Measurements from ENCODE around the gene CORO1C. TPM values are rescaled to one million over a fixed set of nuclear protein-coding genes. Genes with fewer than 3 reads are reported as not detected.
"Not testable (repeated sequence)": the region's sequence is repeated elsewhere in the genome, so short reads cannot be mapped to it uniquely, and the experiment has no call there.

Gene CORO1C
- total and polyA plus RNA-seq, 2 experiments from 2014 or later = 170 to 403 TPM

DNA sequence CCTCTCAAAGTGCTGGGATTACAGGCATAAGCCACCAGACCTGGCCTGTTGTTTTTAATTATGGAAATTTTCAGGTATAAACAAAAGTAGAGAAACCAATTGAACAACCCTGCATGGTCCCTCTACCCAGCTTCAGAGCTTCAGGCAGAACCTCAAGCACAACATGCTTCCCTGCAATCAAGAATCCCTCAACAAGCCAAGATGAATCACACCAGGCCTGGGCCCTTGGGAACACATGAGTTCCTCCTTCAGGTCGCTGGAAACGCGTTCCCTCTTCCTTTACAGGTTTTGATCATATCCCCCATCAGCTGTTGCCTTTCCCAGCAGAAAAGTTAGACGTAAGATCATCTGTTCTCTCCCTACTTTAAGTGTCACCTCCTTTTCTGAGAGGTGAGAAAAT is 20.5 kb upstream of the CORO1C start:
- H3K79me2 ChIP-seq (ENCODE audit: insufficient read depth) = no peaks in the 10 kb centered on the region
- no peaks in the 10 kb centered on the region for H4K20me1 ChIP-seq (ENCODE audit: insufficient read depth)
- WGBS, 2 experiments (ENCODE audit: low coverage in 1 of 2, low lambda C conversion rate in 2 of 2, missing lambda C conversion rate in 2 of 2) = 26 to 29% methylated on average over 4 of the region's 4 CpGs
- H3K4me1 ChIP-seq (ENCODE audit: insufficient read depth) = peaks cover 19% of the 10 kb centered on the region
- H3K9ac ChIP-seq = no peak overlapping the region
- in situ Hi-C loops (cut with MboI) = no loop called here
- no peak overlapping the region for H3K4me2 ChIP-seq (ENCODE audit: unreplicated experiment)
- no peaks in the 10 kb centered on the region for H3K9me2 ChIP-seq (ENCODE audit: insufficient read depth)
- no peak overlapping the region for H2AFZ ChIP-seq
- no peaks in the 10 kb centered on the region for H3K9me3 ChIP-seq (ENCODE audit: low read depth)
- no peak overlapping the region for H3K27ac ChIP-seq
- H3K4me3 ChIP-seq = no peak overlapping the region
- no peaks in the 10 kb centered on the region for H3K27me3 ChIP-seq (replicated peaks; ENCODE audit: insufficient read depth)
- H3K36me3 ChIP-seq (ENCODE audit: low read depth) = no peaks in the 10 kb centered on the region
- TF ChIP-seq EZH2 (IDR thresholded peaks at IDR 0.05; ENCODE audit: insufficient read depth, poor library complexity, severe bottlenecking) (no peak), EZH2phosphoT487 (IDR thresholded peaks at IDR 0.05; ENCODE audit: insufficient read depth, low read depth) (no peak)
- peak; percentile 63 for DNase-seq
- peaks cover 21% of the 10 kb centered on the region for H3F3A ChIP-seq (ENCODE audit: insufficient read depth)

GRCh38 chr12:108751003-108751402 is 19.7 kb upstream of the CORO1C start:
- H3K4me1 ChIP-seq (ENCODE audit: insufficient read depth) = peaks cover 19% of the 10 kb centered on the region
- H3K9ac ChIP-seq; H2AFZ ChIP-seq; H3K27me3 ChIP-seq (replicated peaks; ENCODE audit: insufficient read depth); H3K4me3 ChIP-seq; H4K20me1 ChIP-seq (ENCODE audit: insufficient read depth); in situ Hi-C loops (cut with MboI); H3K79me2 ChIP-seq (ENCODE audit: insufficient read depth); H3K4me2 ChIP-seq (ENCODE audit: unreplicated experiment); H3K36me3 ChIP-seq (ENCODE audit: low read depth); H3K9me3 ChIP-seq (ENCODE audit: low read depth); DNase-seq; H3K9me2 ChIP-seq (ENCODE audit: insufficient read depth): not testable (repeated sequence)
- 0 out of 2 replicates have a peak overlapping the region, but pooled peaks have one; percentile 12 for H3K27ac ChIP-seq
- peaks cover 21% of the 10 kb centered on the region for H3F3A ChIP-seq (ENCODE audit: insufficient read depth)
- 61 to 62% methylated on average over 4 of the region's 4 CpGs for WGBS, 2 experiments (ENCODE audit: low coverage in 1 of 2, low lambda C conversion rate in 2 of 2, missing lambda C conversion rate in 2 of 2)

DNA sequence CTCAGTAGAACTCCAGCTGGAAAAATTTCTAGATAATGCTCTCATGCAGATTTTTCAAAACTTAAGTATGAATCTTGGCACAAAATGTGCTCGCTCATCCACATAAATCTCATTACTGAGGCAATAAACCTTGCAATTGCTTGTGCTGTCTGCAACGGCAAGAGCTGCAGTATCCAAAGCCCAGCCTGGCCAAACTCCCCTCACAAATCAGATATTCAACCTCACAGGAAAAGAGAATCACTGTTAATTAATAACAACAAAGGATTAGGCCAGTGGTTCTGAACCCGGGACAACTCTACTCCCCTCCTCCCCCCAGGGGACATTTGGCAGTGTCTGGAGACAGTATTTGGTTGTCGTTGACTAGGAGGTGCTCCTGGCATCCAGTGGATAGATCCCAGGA is 19.2 kb upstream of the CORO1C start:
- Histone ChIP-seq H3K4me2 (ENCODE audit: unreplicated experiment) (peak overlapping the region; percentile 70), H3K27me3 (replicated peaks; ENCODE audit: insufficient read depth) (no peaks in the 10 kb centered on the region), H2AFZ (peak overlapping the region; percentile 22; the same call in 1 of the 2 replicates), H3F3A (ENCODE audit: insufficient read depth) (peaks cover 21% of the 10 kb centered on the region), H3K36me3 (ENCODE audit: low read depth) (no peaks in the 10 kb centered on the region), H4K20me1 (ENCODE audit: insufficient read depth) (no peaks in the 10 kb centered on the region), H3K9me2 (ENCODE audit: insufficient read depth) (no peaks in the 10 kb centered on the region), H3K9me3 (ENCODE audit: low read depth) (no peaks in the 10 kb centered on the region), H3K79me2 (ENCODE audit: insufficient read depth) (no peaks in the 10 kb centered on the region), H3K4me1 (ENCODE audit: insufficient read depth) (peaks cover 19% of the 10 kb centered on the region), H3K27ac (0 out of 2 replicates have a peak overlapping the region, but pooled peaks have one; percentile 12), H3K4me3 (no peak overlapping the region), H3K9ac (no peak overlapping the region)
- in situ Hi-C loops (cut with MboI) = no loop called here
- TF ChIP-seq EZH2phosphoT487 (IDR thresholded peaks at IDR 0.05; ENCODE audit: insufficient read depth, low read depth) (no peak), EZH2 (IDR thresholded peaks at IDR 0.05; ENCODE audit: insufficient read depth, poor library complexity, severe bottlenecking) (no peak)
- WGBS, 2 experiments (ENCODE audit: low coverage in 1 of 2, low lambda C conversion rate in 2 of 2, missing lambda C conversion rate in 2 of 2) = 15 to 25% methylated on average over 3 to 4 of the region's 4 CpGs
- peak; percentile 68 for DNase-seq

GRCh38 chr12:108747563-108747962 is 16.2 kb upstream of the CORO1C start:
- Histone ChIP-seq H3K36me3 (ENCODE audit: low read depth) (no peaks in the 10 kb centered on the region), H3K4me2 (ENCODE audit: unreplicated experiment) (no peak overlapping the region), H3K27me3 (replicated peaks; ENCODE audit: insufficient read depth) (no peaks in the 10 kb centered on the region), H3K4me3 (no peak overlapping the region), H3K4me1 (ENCODE audit: insufficient read depth) (peaks cover 19% of the 10 kb centered on the region), H4K20me1 (ENCODE audit: insufficient read depth) (no peaks in the 10 kb centered on the region), H3K79me2 (ENCODE audit: insufficient read depth) (no peaks in the 10 kb centered on the region), H3F3A (ENCODE audit: insufficient read depth) (peaks cover 21% of the 10 kb centered on the region), H2AFZ (no peak overlapping the region), H3K9me2 (ENCODE audit: insufficient read depth) (no peaks in the 10 kb centered on the region), H3K9me3 (ENCODE audit: low read depth) (no peaks in the 10 kb centered on the region), H3K9ac (no peak overlapping the region), H3K27ac (no peak overlapping the region)
- no peak for DNase-seq
- in situ Hi-C loops (cut with MboI) = no loop called here
- 94 to 96% methylated on average over 3 of the region's 3 CpGs for WGBS, 2 experiments (ENCODE audit: low coverage in 1 of 2, low lambda C conversion rate in 2 of 2, missing lambda C conversion rate in 2 of 2)
- TF ChIP-seq EZH2phosphoT487 (IDR thresholded peaks at IDR 0.05; ENCODE audit: insufficient read depth, low read depth) = no peak
- no peak for TF ChIP-seq EZH2 (IDR thresholded peaks at IDR 0.05; ENCODE audit: insufficient read depth, poor library complexity, severe bottlenecking)

DNA sequence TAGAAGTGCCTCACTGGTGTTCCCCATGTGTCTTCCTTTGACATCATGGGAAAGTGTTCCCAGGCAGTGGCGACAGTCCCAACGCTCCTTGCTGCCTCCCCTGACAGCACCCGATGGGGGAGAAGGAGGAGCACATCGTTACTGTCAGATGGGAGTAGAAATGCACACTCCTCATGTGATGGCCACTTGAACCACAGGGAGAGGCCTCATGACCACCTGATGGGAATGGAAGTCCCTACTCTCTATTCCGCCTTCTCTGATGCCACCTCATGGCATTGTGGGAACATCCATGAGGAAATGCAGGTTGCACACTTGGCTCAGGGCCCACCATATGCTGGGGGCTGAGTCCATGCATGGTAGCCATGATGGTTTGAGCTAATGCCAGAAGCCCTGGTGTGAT is 14.3 kb upstream of the CORO1C start:
- Histone ChIP-seq H3K4me1 (ENCODE audit: insufficient read depth) (peaks cover 7% of the 10 kb centered on the region), H3K4me3 (no peak overlapping the region), H3K27me3 (replicated peaks; ENCODE audit: insufficient read depth) (no peaks in the 10 kb centered on the region), H2AFZ (no peak overlapping the region), H3K36me3 (ENCODE audit: low read depth) (no peaks in the 10 kb centered on the region), H3K4me2 (ENCODE audit: unreplicated experiment) (no peak overlapping the region), H3K9me2 (ENCODE audit: insufficient read depth) (no peaks in the 10 kb centered on the region), H3K9ac (no peak overlapping the region), H3F3A (ENCODE audit: insufficient read depth) (peaks cover 4% of the 10 kb centered on the region), H3K9me3 (ENCODE audit: low read depth) (no peaks in the 10 kb centered on the region), H4K20me1 (ENCODE audit: insufficient read depth) (no peaks in the 10 kb centered on the region), H3K27ac (no peak overlapping the region), H3K79me2 (ENCODE audit: insufficient read depth) (no peaks in the 10 kb centered on the region)
- TF ChIP-seq EZH2phosphoT487 (IDR thresholded peaks at IDR 0.05; ENCODE audit: insufficient read depth, low read depth) (no peak), EZH2 (IDR thresholded peaks at IDR 0.05; ENCODE audit: insufficient read depth, poor library complexity, severe bottlenecking) (no peak)
- 69 to 71% methylated on average over 5 of the region's 5 CpGs for WGBS, 2 experiments (ENCODE audit: low coverage in 1 of 2, low lambda C conversion rate in 2 of 2, missing lambda C conversion rate in 2 of 2)
- in situ Hi-C loops (cut with MboI) = no loop called here
- DNase-seq = no peak
